T-helper 2 cell treated with Interferon-gamma antibody and Interleukin-4, amounts not matched to agents 100 ng/mL and 5 ng/mL, for 36 hours (primary cell): ENCODE data around the gene FKTN. TPM values are rescaled to one million over a fixed set of nuclear protein-coding genes. Genes with fewer than 3 reads are reported as not detected.

Experiments used
- intact Hi-C: fragments of 100-400 bp; cut with micrococcal nuclease; formaldehyde crosslinking; loops from one replicate; pipeline ENCODE4 v1.15.1; 2023
- total RNA-seq: library from RNA; stranded (reverse); gene quantifications from 2 replicates; pipeline ENCODE4 v1.2.3, GENCODE V29; 2022

FKTN gene
- total RNA-seq, 1 donor from 2014 or later, result 12.2 TPM

GRCh38 chr9:105678163-105678562, 120.2 kb downstream of the FKTN start:
- intact Hi-C loops, result no loop called here

DNA sequence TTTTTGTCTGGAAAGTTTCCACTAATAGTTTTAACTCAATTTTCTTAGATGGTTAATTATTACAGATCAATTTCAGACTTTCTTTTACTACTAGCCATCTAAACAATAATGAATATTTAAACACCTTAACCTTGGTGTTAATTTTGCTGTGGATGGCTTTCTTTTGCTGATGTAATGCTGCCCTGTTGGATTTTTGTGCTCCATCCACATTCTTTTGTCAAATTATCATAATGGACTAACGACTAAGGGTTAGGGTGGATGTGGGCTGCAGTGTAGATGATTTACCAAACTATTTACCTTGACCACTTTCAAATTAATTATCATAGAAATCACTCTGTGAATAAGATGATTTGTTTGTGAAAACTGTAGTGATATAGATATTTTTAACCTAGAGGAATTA, 120.8 kb downstream of the FKTN start:
- intact Hi-C loops, result no loop called here

- intact Hi-C loops, result no loop called here
Observed at GRCh38 chr9:105679257-105680022, 121.5 kb downstream of the FKTN start.

- intact Hi-C loops, result no loop called here
Observed at GRCh38 chr9:105681313-105681712, 123.4 kb downstream of the FKTN start.

DNA sequence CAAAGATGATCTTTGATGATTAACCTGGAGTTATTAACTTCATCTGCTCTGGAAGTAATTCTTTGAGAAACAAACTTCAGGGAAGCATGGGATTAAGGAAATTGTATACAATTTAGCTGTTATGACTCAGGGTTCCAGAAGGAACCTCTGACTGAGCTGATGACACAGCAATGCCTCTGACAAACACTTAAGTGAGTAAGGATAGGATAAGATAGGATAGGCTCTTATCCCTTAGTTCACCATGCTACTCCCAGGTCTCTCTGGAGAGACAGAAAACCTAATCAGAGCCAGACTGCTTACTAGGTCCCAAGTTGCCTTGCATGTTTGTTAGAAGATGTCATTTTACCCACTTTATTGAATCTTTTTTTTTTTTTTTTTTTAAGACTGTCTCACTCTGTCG, 123.8 kb downstream of the FKTN start:
- intact Hi-C loops, result no loop called here

- intact Hi-C loops, result no loop called here
Observed at GRCh38 chr9:105683688-105684275, 125.9 kb downstream of the FKTN start.

DNA sequence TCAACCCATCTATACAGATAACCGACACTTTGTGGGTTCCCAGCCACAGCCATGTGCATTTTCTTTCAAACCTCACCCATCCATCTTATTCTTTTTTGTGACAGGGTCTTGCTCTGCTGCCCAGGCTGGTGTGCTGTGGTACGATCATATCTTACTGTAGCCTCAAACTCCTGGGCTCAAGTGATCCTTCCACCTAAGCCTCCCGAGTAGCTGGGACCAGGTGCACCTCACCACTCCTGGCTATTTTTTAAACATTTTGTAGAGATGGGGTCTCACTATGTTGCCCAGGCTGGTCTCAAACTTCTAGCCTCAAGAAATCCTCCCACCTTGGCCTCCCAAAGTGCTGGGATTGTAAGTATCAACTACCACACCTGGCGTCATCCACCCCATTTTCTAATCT, 129.0 kb downstream of the FKTN start:
- intact Hi-C loops, result no loop called here

Other genes with a start within 250 kb of the FKTN start
- 5.2 and 6.2 TPM in 2 replicates for gene FSD1L, start 110.1 kb upstream of the FKTN start, total RNA-seq
- not detected in 2 replicates for gene TAL2, start 104.3 kb downstream of the FKTN start, total RNA-seq
- 4.5 and 5.8 TPM in 2 replicates for gene TMEM38B, start 136.4 kb downstream of the FKTN start, total RNA-seq